RKO (cell line): Measurements from ENCODE around the gene IMMP2L.
"Not testable (repeated sequence)": the region's sequence is repeated elsewhere in the genome, so short reads cannot be mapped to it uniquely, and the experiment has no call there.

Source experiments
- DNase-seq: peaks from one replicate; pipeline ENCODE4 v3.0.0-alpha.2; 2016; ENCODE audit warnings: low spot score

IMMP2L gene

GRCh38 chr7:111561904-111562732, at the start of gene IMMP2L:
Gene IMMP2L (minus strand): TSS chr7:111562492.
- DNase-seq: peak; percentile 92

GRCh38 chr7:111609483-111610254, 47.4 kb upstream of the IMMP2L start:
- DNase-seq: not testable (repeated sequence)

DNA sequence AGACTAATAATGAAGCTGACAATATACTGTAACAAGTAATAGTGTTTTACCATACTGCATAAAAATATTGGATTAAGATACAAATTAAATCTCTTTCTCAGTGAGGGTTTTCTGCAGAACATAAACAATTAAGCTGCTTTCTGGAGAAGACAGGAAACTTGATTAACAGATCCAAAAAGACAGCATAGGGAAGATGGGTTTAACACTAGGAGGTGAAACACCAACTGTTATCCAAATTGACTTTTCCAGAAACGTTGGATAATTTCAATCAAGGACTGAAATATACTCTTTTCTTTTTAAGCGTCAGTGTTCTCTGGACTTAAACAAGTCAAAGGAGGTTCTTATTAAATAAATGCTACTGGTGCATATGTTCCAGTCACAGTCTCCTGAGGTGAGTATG, 45.3 kb upstream of the IMMP2L start:
- DNase-seq: no peak

DNA sequence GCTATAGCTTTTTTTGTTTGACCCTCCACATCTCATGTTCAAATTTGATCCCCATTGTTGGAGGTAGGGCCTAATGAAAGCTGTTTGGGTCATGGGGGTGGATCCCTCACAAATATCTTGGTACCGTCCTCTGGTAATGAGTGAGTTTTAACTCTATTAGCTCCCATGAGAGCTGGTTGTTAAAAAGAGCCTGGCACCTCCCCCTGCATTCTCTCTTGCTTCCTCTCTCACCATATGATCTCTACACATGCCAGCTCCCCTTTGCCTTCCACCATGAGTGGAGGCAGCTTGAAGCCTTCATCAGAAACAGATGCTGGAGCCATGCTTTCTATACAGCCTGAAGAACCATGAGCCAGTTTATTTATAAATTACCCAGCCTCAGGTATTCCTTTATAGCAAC, 43.0 kb upstream of the IMMP2L start:
- no peak for DNase-seq

DNA sequence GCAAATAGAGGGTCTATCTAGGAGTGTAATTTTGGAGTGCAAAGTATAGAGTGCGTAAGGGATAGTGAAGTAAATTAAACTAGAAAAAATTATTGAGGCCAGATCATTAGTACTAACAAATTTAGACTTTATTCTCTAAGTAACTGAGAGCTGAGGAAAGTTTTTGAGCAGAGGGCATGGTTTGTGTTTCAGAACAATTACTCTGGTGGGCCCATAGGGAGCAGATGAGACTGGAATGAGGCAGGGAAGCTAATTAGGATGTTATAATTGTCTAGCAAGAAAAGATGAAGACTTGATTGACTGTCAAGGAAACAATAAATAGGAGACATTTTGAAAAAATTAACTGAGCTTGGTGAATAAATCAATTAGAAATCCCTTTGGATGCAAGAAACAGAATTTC, 37.8 kb upstream of the IMMP2L start:
- no peak for DNase-seq

GRCh38 chr7:111595780-111596179, 33.5 kb upstream of the IMMP2L start:
- DNase-seq: no peak

GRCh38 chr7:111594602-111595001, 32.3 kb upstream of the IMMP2L start:
- no peak for DNase-seq

- no peak for DNase-seq
Observed at GRCh38 chr7:111593343-111593742, 31.1 kb upstream of the IMMP2L start.

DNA sequence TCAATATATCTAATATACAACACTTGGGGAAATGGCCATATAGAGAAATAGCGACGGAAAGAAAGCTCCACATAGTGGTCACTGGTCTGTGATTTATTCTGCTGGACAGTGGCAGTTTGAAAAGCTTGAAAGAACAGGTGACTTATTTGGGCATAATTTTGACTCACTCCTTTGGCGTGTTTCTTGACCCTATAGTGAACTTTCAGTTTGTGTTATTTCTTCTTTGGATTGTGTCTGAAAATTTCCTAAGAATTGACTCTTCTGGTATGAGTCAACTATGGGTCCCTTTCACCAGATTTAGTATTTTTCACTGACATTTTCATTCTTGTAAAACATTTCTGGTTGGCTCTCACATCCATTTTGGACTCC, 25.8 kb upstream of the IMMP2L start:
- peak; percentile 21 for DNase-seq

- no peak for DNase-seq
Observed at GRCh38 chr7:111587410-111588064, 25.2 kb upstream of the IMMP2L start.

DNA sequence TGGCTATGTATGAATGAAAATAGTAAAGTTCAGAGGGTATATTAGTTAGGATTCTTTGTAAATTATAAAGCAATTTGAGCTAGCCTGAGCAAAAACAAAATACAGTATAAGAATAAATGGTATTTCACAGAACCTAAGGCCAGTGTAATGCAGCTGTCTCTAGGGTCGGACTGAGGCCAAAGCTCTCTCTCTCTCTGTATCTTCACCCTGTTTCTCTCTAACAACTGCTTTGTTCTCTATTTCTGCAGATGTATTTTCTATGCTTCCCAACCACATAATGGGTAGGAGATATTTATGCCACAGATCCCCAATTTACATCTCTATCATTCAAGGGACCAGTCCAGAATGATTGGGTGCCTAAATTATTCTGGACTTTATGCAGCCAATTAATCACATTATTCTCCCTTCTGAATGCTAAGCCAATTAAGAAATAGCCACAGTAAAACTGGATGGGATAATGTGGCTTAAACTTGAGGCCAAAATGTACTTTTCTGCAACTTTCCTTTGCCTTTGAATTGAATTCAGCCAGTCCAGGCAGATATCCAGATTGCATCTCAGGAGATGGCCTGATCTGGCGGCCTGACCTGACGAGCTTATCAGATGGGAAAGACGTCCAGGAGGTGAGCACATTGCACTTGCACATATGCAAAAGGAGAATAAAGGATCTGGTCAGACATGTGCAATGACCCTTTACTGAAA, 24.6 kb upstream of the IMMP2L start:
- no peak for DNase-seq

GRCh38 chr7:111581784-111582488, 19.6 kb upstream of the IMMP2L start:
- not testable (repeated sequence) for DNase-seq

DNA sequence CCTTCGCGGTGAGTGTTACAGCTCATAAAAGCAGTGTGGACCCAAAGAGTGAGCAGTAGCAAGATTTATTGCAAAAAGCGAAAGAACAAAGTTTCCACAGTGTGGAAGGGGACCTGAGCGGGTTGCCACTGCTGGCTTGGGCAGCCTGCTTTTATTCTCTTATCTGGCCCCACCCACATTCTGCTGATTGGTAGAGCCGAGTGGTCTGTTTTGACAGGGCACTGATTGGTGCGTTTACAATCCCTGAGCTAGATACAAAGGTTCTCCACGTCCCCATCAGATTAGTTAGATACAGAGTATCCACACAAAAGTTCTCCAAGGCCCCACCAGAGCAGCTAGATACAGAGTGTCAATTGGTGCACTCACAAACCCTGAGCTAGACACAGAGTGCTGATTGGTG, 18.9 kb upstream of the IMMP2L start:
- DNase-seq: not testable (repeated sequence)

GRCh38 chr7:111578754-111579153, 16.5 kb upstream of the IMMP2L start:
- DNase-seq: no peak

- DNase-seq: no peak
Observed at GRCh38 chr7:111571720-111572119, 9.4 kb upstream of the IMMP2L start.

DNA sequence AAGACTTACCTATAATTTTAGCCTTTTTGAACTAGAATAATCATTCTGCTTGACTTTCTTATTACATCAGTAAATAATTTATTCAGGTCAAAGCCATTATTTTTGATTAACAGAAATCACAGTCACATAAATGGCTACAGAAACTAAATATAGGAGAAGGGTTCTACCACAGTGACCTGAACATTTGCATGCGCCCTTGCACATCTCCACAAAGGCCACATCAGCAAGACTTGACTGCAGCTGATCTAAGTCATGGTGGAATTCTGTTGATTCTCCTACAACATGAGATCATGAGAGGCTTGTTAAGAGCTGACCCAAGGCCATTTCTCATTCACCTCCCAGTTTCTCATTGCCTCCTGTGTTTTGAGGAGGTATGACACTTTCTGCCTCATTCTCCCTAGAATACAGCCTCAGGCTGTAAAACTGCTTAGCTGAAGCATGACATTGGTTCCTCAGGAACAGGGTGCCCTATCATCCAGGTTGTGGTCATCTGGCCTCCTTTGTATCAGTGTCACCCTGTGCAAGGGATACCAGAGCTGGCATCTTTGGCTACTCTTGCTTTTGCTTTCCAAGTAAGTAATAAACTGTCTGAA, 6.7 kb upstream of the IMMP2L start:
- DNase-seq: no peak

- no peak for DNase-seq
Observed at GRCh38 chr7:111568419-111568818, 6.1 kb upstream of the IMMP2L start.

- no peak for DNase-seq
Observed at GRCh38 chr7:111564078-111564477, 1.8 kb upstream of the IMMP2L start.

DNA sequence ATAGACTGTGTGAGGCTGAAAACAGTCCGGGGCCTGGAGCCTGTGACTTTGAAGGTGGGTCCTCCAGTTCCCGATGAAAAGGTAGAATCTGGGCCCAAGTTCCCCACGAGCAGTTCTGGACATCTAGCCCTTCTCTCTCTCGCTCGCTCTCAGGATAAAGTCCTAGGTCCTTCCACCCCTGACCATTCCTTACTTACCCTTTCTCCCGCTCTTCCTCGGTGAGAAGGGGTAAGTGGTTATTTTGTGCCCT, 713 bp downstream of the IMMP2L start:
- DNase-seq: no peak

- peak; percentile 79 for DNase-seq
Observed at GRCh38 chr7:111560773-111561653, 1.3 kb downstream of the IMMP2L start.

- no peak for DNase-seq
Observed at GRCh38 chr7:111558991-111559390, 3.3 kb downstream of the IMMP2L start.
